A673 (cell line): ENCODE results near the gene SEC23B.

Experiments used
- CTCF ChIP-seq: fragments of 300-800, 200-600 bp; sonication (generic); conservative IDR thresholded peaks from 2 replicates; pipeline ENCODE4 v1.5.1; 2017; ENCODE audit warnings: low read depth, mild to moderate bottlenecking, antibody characterized with exemption, low read length, moderate library complexity, mixed read lengths
- EZH2 ChIP-seq: fragments of 200-600 bp; sonication (generic); IDR thresholded peaks from 2 replicates; pipeline ENCODE4 v1.6.1; 2017; ENCODE audit warnings: borderline replicate concordance, low read depth, mild to moderate bottlenecking, mixed read lengths, antibody characterized with exemption, low read length; ENCODE audit not compliant: poor library complexity, severe bottlenecking

GRCh38 chr20:18545566-18545965 lies 37.8 kb downstream of the SEC23B start:
- TF ChIP-seq CTCF (no peak), EZH2 (no peak)
